ENCODE results near the gene CD74.

CD74 gene

GRCh38 chr5:150410524-150411244, 2.0 kb downstream of the CD74 start:
- DNase-seq (ENCODE audit: low read depth in 1 of 2, low spot score in 1 of 2): no peak

GRCh38 chr5:150409638-150410523, 2.8 kb downstream of the CD74 start:
- no peak for DNase-seq (ENCODE audit: low read depth in 1 of 2, low spot score in 1 of 2)

- no peak for DNase-seq (ENCODE audit: low read depth in 1 of 2, low spot score in 1 of 2)
Measured at GRCh38 chr5:150408231-150408943, 4.3 kb downstream of the CD74 start.

GRCh38 chr5:150407096-150407720, 5.5 kb downstream of the CD74 start:
- no peak for DNase-seq (ENCODE audit: low read depth in 1 of 2, low spot score in 1 of 2)

- DNase-seq (ENCODE audit: low read depth in 1 of 2, low spot score in 1 of 2): no peak
Measured at GRCh38 chr5:150406723-150407095, 6.0 kb downstream of the CD74 start.

GRCh38 chr5:150406103-150406722, 6.5 kb downstream of the CD74 start:
- DNase-seq (ENCODE audit: low read depth in 1 of 2, low spot score in 1 of 2): no peak

GRCh38 chr5:150404941-150405816, 7.5 kb downstream of the CD74 start:
- no peak for DNase-seq (ENCODE audit: low read depth in 1 of 2, low spot score in 1 of 2)

- no peak for DNase-seq (ENCODE audit: low read depth in 1 of 2, low spot score in 1 of 2)
Measured at GRCh38 chr5:150404535-150404934, 8.2 kb downstream of the CD74 start.

- no peak for DNase-seq (ENCODE audit: low read depth in 1 of 2, low spot score in 1 of 2)
Measured at GRCh38 chr5:150404121-150404520, 8.6 kb downstream of the CD74 start.

GRCh38 chr5:150402901-150403342, 9.8 kb downstream of the CD74 start:
- DNase-seq (ENCODE audit: low read depth in 1 of 2, low spot score in 1 of 2): no peak

GRCh38 chr5:150402229-150402773, 10.4 kb downstream of the CD74 start:
- DNase-seq (ENCODE audit: low read depth in 1 of 2, low spot score in 1 of 2): no peak

GRCh38 chr5:150401376-150402228, 11.1 kb downstream of the CD74 start:
- DNase-seq (ENCODE audit: low read depth in 1 of 2, low spot score in 1 of 2): no peak

GRCh38 chr5:150401076-150401375, 11.7 kb downstream of the CD74 start:
- no peak for DNase-seq (ENCODE audit: low read depth in 1 of 2, low spot score in 1 of 2)

- no peak for DNase-seq (ENCODE audit: low read depth in 1 of 2, low spot score in 1 of 2)
Measured at GRCh38 chr5:150400316-150401075, 12.2 kb downstream of the CD74 start.

- DNase-seq (ENCODE audit: low read depth in 1 of 2, low spot score in 1 of 2): no peak
Measured at GRCh38 chr5:150399524-150400211, 13.0 kb downstream of the CD74 start.

GRCh38 chr5:150398722-150399523, 13.8 kb downstream of the CD74 start:
- no peak for DNase-seq (ENCODE audit: low read depth in 1 of 2, low spot score in 1 of 2)

Data from stimulated activated CD4-positive, alpha-beta T cell treated with anti-CD3 and anti-CD28 coated beads, Interleukin-15, amount 100 ng/mL, for 1 hour (primary cell).